AG04449 (cell line): ENCODE data around the gene ZBTB40.

Experiments used
- CTCF ChIA-PET: fragments of 350-600 bp; formaldehyde crosslinking; extraction: SDS; loops from one replicate; lab custom pipeline; 2021; ENCODE audit warnings: antibody characterized with exemption; lab: Yijun Ruan, JAX
- POLR2A ChIA-PET: fragments of 400-600, 350-600 bp; formaldehyde crosslinking; extraction: SDS; loops from one replicate; lab custom pipeline; 2020; ENCODE audit warnings: antibody characterized with exemption, inconsistent platforms; lab: Yijun Ruan, JAX
- DNase-seq: peaks from one replicate; pipeline ENCODE4 v3.0.0-alpha.2; 2010; ENCODE audit warnings: low read depth, low spot score
- H3K4me3 ChIP-seq: 2 replicates; pipeline ENCODE4 v1.5.1; 2011; ENCODE audit warnings: low read depth, mild to moderate bottlenecking, control low read depth, low read length
- CTCF ChIP-seq: IDR thresholded peaks from one replicate; pipeline ENCODE4 v1.5.1; 2011; ENCODE audit warnings: mild to moderate bottlenecking, moderate library complexity, low read length, control low read depth, inconsistent platforms; ENCODE audit not compliant: insufficient read depth; ENCODE audit errors: missing control alignments

Gene ZBTB40

GRCh38 chr1:22551591-22551990, 99.9 kb downstream of the ZBTB40 start:
- no peak overlapping the region for H3K4me3 ChIP-seq
- no peak for DNase-seq
- POLR2A ChIA-PET: interaction anchor here (1.2 kb wide), 1 partner anchor 99 kb away, joined by 3 read pairs; no protein-coding TSS in a partner anchor
- CTCF ChIA-PET: no interaction called here
- TF ChIP-seq CTCF: no peak

- no peak overlapping the region for H3K4me3 ChIP-seq
- TF ChIP-seq CTCF: no peak
- DNase-seq: no peak
- ChIA-PET CTCF (no interaction called here), POLR2A (interaction anchor here (1.2 kb wide), 1 partner anchor 99 kb away, joined by 3 read pairs; no protein-coding TSS in a partner anchor)
Measured at GRCh38 chr1:22552021-22552420, 100.4 kb downstream of the ZBTB40 start.

GRCh38 chr1:22553104-22553880, 101.6 kb downstream of the ZBTB40 start:
- DNase-seq: no peak

GRCh38 chr1:22553991-22554522, 102.4 kb downstream of the ZBTB40 start:
- CTCF ChIA-PET: no interaction called here
- no peak for DNase-seq
- POLR2A ChIA-PET: no interaction called here
- no peak overlapping the region for H3K4me3 ChIP-seq
- TF ChIP-seq CTCF: no peak

More at GRCh38 chr1:22553104-22553880, 101.6 kb downstream of the ZBTB40 start:
- ChIA-PET POLR2A (no interaction called here), CTCF (no interaction called here)
- no peak overlapping the region for H3K4me3 ChIP-seq
- no peak for TF ChIP-seq CTCF

- ChIA-PET POLR2A (no interaction called here), CTCF (no interaction called here)
- H3K4me3 ChIP-seq: no peak overlapping the region
- TF ChIP-seq CTCF: no peak
- DNase-seq: no peak
Measured at GRCh38 chr1:22555371-22555656, 103.7 kb downstream of the ZBTB40 start.

GRCh38 chr1:22556391-22557104, 104.9 kb downstream of the ZBTB40 start:
- ChIA-PET POLR2A (no interaction called here), CTCF (no interaction called here)
- H3K4me3 ChIP-seq: no peak overlapping the region
- TF ChIP-seq CTCF: no peak
- no peak for DNase-seq
